PFSK-1 (cell line): ENCODE data around the gene NCOA3.

Experiments used
- FOXP2 ChIP-seq: optimal IDR thresholded peaks from 2 replicates; pipeline ENCODE3; 2011; ENCODE audit warnings: borderline replicate concordance, control low read depth, inconsistent platforms; ENCODE audit not compliant: insufficient read depth; ENCODE audit errors: extremely low read length, extremely low read depth
- POLR2AphosphoS5 ChIP-seq: IDR thresholded peaks from 2 replicates; pipeline ENCODE4 v1.6.1; 2012; ENCODE audit warnings: low read depth, mild to moderate bottlenecking, control low read depth, low read length, moderate library complexity
- SIN3A ChIP-seq: IDR thresholded peaks from 2 replicates; pipeline ENCODE4 v1.6.1; 2012; ENCODE audit warnings: mild to moderate bottlenecking, low read length, moderate library complexity, borderline replicate concordance; ENCODE audit not compliant: insufficient read depth
- TAF1 ChIP-seq: IDR thresholded peaks from 2 replicates; pipeline ENCODE4 v1.6.1; 2012; ENCODE audit warnings: low read length, control low read depth, borderline replicate concordance; ENCODE audit not compliant: insufficient read depth
- TF ChIP-seq, protein P1 (sequence below), 2 experiments: IDR thresholded peaks; 2 replicates each; pipeline versions ENCODE4 v1.6.1 to v1.8.0; 2011 to 2012; ENCODE audit warnings: low read depth in 2 of 2, low read length in 2 of 2, control low read depth in 1 of 2, inconsistent platforms in 1 of 2, mild to moderate bottlenecking in 1 of 2, moderate library complexity in 1 of 2; ENCODE audit not compliant: insufficient read depth in 1 of 2

The NCOA3 gene

DNA sequence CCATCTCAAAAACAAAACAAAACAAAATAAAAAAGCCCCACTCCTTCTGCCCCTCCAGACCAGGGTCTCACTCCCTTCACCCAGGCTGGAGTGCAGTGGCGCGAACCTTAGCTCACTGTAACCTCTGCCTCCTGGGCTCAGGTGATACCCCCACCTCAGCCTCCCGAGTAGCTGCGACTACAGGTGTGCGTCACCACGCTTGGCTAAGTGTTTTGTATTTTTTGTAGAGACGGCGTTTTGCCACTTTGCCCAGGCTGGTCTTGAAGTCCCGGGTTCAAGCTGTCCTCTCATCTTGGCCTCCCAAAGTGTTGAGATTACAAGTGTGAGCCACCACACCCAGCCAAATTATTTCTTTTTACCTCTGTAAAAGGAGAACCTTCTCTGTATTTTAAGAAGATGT lies 110.1 kb downstream of the NCOA3 start:
- TF ChIP-seq SIN3A: no peak

DNA sequence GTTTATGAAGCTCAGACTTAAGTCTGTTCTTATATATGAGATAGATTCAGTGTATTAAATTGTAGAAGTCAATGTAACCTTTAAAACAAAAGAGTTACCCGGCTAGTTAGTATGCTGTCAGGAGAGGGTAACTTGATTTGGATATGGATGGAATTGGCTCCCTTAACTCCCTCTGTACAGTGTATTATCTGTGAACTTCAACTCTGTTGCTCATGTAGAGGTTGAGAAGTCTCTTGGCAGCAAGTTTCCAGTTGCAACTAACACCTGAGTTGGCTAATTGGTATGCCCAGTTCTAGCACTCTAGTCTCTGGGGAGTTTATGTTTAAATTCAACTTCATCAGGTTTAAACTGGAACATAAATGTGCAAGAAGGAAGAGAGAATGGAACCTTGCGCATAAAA lies 111.0 kb downstream of the NCOA3 start:
- TF ChIP-seq POLR2AphosphoS5 (no peak), SIN3A (no peak), FOXP2 (no peak), TAF1 (no peak)
- TF ChIP-seq, protein P1, sequence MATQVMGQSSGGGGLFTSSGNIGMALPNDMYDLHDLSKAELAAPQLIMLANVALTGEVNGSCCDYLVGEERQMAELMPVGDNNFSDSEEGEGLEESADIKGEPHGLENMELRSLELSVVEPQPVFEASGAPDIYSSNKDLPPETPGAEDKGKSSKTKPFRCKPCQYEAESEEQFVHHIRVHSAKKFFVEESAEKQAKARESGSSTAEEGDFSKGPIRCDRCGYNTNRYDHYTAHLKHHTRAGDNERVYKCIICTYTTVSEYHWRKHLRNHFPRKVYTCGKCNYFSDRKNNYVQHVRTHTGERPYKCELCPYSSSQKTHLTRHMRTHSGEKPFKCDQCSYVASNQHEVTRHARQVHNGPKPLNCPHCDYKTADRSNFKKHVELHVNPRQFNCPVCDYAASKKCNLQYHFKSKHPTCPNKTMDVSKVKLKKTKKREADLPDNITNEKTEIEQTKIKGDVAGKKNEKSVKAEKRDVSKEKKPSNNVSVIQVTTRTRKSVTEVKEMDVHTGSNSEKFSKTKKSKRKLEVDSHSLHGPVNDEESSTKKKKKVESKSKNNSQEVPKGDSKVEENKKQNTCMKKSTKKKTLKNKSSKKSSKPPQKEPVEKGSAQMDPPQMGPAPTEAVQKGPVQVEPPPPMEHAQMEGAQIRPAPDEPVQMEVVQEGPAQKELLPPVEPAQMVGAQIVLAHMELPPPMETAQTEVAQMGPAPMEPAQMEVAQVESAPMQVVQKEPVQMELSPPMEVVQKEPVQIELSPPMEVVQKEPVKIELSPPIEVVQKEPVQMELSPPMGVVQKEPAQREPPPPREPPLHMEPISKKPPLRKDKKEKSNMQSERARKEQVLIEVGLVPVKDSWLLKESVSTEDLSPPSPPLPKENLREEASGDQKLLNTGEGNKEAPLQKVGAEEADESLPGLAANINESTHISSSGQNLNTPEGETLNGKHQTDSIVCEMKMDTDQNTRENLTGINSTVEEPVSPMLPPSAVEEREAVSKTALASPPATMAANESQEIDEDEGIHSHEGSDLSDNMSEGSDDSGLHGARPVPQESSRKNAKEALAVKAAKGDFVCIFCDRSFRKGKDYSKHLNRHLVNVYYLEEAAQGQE (IDR thresholded peaks at IDR 0.05; ENCODE audit: insufficient read depth in 1 of 2, low read depth in 2 of 2, low read length in 2 of 2): no peak

DNA sequence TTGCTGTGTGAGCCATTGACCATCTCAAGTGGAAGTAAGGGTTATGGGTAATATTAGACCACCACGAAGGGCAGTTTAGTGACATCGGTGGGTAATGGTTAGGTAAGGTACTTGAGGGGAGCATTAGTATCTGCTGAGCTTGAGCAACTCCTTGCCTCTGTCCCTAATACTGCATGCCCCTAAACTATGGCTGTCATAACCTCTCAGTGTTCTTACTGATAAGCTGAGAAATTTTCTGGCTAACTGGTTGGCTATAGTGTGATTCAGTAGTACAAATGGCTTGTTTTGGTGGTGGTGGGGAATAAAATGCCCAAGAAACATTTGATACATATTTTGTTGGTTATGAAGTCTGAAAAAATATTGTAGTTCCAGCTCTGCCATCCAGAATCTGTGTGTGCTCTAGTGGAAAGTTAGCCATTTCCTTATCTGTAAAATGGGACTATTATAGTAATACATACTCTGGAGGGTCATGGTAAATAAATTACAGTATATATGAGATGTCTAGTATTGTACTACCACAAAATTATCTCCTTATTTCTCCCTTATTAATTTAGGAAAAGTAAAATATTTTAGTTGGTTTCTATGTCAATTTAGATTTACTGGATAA lies 113.1 kb downstream of the NCOA3 start:
- TF ChIP-seq POLR2AphosphoS5 (no peak), TAF1 (no peak), SIN3A (no peak), FOXP2 (no peak)
- TF ChIP-seq, protein P1 (IDR thresholded peaks at IDR 0.05; ENCODE audit: insufficient read depth in 1 of 2, low read depth in 2 of 2, low read length in 2 of 2): no peak

DNA sequence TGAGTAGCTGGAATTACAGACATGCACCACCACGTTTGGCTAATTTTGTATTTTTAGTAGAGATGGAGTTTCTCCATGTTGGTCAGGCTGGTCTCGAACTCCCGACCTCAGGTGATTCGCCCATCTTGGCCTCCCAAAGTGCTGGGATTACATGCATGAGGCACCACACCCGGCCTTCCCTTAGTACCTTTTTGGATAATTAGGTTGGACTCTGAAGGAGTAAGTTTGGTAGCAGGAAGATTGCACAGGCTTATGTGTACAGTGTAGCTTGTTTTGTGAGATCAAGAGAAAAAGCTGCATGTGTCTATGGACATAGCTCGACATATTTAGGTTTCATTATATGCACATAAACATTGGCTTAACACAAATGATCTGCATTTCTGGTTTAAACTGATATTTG lies 116.8 kb downstream of the NCOA3 start:
- TF ChIP-seq SIN3A (no peak), POLR2AphosphoS5 (no peak), TAF1 (no peak), FOXP2 (no peak)
- TF ChIP-seq, protein P1 (IDR thresholded peaks at IDR 0.05; ENCODE audit: insufficient read depth in 1 of 2, low read depth in 2 of 2, low read length in 2 of 2): no peak

DNA sequence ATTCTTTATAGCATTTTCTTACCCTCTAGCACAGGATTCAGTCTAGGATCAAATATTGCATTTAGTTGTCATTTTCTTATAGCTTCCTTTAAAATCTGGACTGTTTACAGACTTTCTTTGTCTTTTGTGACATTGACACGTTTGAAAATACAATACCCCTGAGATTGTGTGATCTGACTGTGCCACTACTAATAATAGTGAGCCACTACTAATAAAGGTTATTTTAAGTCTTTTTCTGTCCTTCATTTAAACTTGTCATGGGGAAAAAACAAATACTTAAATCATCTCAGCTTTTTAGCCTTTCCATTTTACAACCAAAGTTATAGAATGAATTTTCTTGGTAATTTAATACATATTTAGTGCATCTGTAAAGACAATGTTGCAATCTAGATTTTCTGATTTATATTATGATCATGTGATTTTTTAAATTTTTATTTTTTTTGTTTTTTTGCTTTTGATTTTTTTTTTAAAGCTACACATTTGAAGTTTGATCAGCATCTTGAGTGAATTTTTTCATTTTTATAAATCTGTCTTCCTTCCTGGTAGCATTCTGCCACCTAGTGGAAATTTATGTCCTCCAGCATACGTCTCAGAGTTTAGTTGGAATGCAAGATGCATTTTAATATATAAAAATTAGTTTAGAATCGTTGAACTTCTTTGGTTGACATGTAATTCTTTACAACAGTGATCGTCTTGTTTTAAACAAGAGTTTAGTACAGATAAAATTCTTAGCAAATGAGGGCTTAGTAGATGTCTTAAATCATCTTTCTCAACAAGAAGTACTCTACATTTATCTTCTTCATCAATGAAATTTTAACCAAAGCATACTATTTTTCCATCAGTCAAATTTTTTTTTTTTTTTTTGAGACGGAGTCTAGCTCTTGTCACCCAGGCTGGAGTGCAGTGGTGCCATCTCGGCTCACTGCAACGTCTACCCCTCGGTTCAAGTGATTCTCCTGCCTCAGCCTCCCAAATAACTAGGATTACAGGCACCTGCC lies 119.4 kb downstream of the NCOA3 start:
- no peak for TF ChIP-seq SIN3A
- no peak for TF ChIP-seq POLR2AphosphoS5
- no peak for TF ChIP-seq FOXP2
- TF ChIP-seq, protein P1 (IDR thresholded peaks at IDR 0.05; ENCODE audit: insufficient read depth in 1 of 2, low read depth in 2 of 2, low read length in 2 of 2): no peak
- TF ChIP-seq TAF1: no peak
